Cardiac fibroblast (primary cell): ENCODE measurements around the gene CCDC186.
A peak's percentile ranks its signal among the peaks of the same experiment; 100 is the strongest.

Experiments
- DNase-seq, 2 donors: peaks; one replicate each; pipeline versions ENCODE4 v3.0.0 to v3.0.0-alpha.2; 2010; ENCODE audit warnings: low read depth in 2 of 2
- H3K4me3 ChIP-seq, 2 donors: replicated peaks in 1 of 2; 1 replicate in 1 of 2; 2 replicates in 1 of 2; pipeline ENCODE4 v1.5.1; 2011; ENCODE audit warnings: low read depth in 2 of 2, low read length in 2 of 2, mild to moderate bottlenecking in 2 of 2, moderate library complexity in 1 of 2
- TF ChIP-seq, protein P1 (sequence below): IDR thresholded peaks from one replicate; pipeline ENCODE4 v1.5.1; 2011; ENCODE audit warnings: low read depth, mild to moderate bottlenecking, low read length, inconsistent platforms

The CCDC186 gene

DNA sequence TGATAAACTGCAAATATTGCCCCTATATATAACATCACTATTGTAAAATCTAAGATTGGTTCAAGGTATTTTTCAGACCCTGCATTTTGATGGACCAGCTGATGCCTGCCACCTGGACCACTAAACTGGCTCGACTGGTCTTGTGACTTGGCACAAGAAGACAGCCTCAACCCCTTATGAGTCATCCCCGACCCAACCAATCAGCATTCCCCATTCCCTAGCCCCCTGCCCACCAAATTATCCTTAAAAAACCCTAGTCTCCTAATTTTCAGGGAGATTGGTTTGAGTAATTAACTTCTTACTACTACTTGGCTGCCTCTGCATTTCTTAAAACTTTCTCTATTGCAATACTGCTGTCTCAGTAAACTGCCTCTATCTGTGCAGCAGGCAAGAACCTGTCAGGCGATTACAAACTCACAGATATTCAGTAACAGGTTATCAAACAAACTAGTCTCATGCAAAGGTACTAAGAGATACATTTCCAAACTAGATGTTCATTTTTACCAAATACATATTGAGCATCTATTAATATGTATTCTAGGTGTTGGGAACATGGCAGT is 5.5 kb downstream of the CCDC186 start:
- no peak for DNase-seq
- TF ChIP-seq, protein P1, sequence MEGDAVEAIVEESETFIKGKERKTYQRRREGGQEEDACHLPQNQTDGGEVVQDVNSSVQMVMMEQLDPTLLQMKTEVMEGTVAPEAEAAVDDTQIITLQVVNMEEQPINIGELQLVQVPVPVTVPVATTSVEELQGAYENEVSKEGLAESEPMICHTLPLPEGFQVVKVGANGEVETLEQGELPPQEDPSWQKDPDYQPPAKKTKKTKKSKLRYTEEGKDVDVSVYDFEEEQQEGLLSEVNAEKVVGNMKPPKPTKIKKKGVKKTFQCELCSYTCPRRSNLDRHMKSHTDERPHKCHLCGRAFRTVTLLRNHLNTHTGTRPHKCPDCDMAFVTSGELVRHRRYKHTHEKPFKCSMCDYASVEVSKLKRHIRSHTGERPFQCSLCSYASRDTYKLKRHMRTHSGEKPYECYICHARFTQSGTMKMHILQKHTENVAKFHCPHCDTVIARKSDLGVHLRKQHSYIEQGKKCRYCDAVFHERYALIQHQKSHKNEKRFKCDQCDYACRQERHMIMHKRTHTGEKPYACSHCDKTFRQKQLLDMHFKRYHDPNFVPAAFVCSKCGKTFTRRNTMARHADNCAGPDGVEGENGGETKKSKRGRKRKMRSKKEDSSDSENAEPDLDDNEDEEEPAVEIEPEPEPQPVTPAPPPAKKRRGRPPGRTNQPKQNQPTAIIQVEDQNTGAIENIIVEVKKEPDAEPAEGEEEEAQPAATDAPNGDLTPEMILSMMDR, result no peak
- H3K4me3 ChIP-seq, result no peak overlapping the region

DNA sequence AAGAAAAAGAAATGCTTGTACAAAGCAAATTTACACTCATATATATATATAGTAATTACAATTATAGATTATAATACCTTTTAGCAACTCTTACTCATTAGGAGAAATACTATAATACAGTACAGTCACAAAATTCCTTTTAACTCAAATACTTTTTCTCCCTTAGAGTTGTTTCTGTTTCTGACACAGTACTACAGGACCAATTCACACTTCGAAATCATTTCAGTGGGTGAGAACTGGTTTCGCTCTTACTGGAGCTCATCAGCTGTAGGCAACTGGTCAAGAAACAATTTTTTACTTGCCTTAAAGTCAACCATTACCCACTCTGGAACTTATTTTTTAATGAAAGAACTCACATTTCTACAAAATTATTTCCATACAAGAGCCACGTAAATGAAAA is 6.0 kb downstream of the CCDC186 start:
- TF ChIP-seq, protein P1, result no peak
- DNase-seq, result no peak
- H3K4me3 ChIP-seq, result no peak overlapping the region

DNA sequence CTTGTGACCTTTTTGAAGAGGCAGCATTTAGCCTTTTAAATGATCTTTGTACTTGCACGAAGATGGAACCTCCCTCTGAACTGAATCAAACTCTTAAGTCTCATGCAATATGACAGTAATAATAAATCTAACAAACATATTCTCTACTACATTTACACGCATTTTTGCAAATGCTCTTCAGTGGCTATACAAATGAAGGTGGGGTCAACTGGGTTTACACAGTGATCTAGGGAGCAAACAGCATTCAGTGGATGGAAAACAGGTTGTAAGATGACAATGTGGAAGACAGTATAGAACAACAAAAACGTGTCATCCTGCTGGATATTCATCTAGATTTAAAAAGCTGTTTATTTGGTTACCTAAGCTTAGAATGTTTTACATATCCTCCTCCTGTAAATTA is 7.5 kb downstream of the CCDC186 start:
- no peak for DNase-seq
- TF ChIP-seq, protein P1, result no peak
- H3K4me3 ChIP-seq, result no peak overlapping the region

DNA sequence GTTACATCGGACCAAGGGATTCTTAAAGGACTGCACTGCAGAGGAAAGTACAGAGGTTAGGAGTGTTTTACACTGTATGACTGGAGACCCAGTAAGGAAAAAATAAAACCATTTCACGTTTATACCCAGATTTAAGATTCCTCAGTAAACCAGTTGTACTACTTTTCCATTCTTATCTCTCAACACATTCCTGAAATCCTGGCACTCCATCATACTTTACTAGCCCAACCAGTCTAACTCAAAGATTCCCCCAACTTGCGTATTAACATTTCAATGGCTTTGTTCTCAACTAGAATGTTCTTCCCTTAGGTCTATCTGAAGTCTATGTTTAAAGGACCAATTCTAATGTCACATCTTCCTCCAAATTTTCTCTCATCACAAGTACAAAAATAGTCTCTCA is 8.0 kb downstream of the CCDC186 start:
- H3K4me3 ChIP-seq, result no peak overlapping the region
- DNase-seq, result peak in 1 of 2 donors; percentile 56
- TF ChIP-seq, protein P1, result no peak

DNA sequence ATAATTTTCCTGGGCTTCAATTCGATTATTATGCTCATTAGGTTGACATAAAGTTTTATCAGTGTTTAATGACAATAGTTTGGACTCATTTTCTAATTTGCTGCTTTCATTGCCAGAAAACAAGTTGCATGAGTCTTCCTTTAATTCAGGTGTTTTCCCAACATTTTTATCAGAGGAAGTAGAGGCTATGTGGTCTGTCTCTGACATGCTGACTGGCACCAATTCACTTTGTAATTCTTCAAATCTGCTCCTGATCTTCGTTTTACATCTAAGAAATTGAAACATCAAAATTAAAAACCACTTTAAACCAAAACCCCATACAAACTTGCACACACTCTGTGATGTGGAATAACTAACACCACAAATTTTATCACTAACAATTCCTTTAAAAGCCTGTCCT is 10.9 kb downstream of the CCDC186 start:
- H3K4me3 ChIP-seq, result no peak overlapping the region
- no peak for DNase-seq
- TF ChIP-seq, protein P1, result no peak

DNA sequence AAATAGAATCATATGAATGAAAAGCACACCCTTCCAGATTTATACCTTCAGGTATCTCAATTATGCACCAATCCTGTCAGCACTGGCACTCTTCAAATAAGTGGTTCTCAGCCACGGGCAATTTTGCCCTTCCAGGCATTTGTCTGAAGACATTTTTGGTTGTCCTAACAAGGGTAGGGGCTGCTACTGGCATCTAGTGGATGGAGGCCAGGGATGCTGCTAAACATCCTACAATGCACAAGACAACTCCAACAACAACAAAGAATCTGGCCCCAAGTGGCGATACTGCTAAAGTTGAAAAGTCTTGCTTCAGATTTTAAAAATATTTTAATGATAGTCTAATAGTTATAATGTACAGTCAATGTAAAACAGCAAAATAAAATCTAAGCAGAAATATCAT is 16.1 kb downstream of the CCDC186 start:
- no peak for DNase-seq
- TF ChIP-seq, protein P1, result no peak
- H3K4me3 ChIP-seq, result no peak overlapping the region

DNA sequence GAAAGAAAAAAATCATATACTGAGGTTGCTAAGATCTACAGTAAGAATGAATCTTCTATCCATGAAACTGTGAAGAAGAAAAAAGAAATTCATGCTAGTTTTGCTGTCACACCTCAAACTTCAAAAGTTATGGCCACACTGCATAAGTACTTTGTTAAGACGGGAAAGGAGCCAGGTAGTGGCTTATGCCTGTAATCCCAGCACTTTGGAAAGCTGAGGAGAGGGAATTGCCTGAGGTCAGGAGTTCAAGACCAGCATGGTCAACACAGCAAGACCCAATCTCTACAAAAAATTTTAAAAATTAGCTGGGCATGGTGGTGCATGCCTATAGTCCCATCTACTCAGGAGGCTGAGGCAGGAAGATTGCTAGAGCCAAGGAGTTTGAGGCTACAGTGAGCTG is 22.1 kb downstream of the CCDC186 start:
- H3K4me3 ChIP-seq, result no peak overlapping the region
- DNase-seq, result no peak
- TF ChIP-seq, protein P1, result no peak
